ENCODE data around the gene SCAP. TPM values are rescaled to one million over a fixed set of nuclear protein-coding genes. Genes with fewer than 3 reads are reported as not detected.
A peak's percentile ranks its signal among the peaks of the same experiment; 100 is the strongest.
"Not testable (repeated sequence)": the region's sequence is repeated elsewhere in the genome, so short reads cannot be mapped to it uniquely, and the experiment has no call there.

The SCAP gene
- total and polyA plus RNA-seq, 2 experiments from 2014 or later = 35.5 to 141 TPM

DNA sequence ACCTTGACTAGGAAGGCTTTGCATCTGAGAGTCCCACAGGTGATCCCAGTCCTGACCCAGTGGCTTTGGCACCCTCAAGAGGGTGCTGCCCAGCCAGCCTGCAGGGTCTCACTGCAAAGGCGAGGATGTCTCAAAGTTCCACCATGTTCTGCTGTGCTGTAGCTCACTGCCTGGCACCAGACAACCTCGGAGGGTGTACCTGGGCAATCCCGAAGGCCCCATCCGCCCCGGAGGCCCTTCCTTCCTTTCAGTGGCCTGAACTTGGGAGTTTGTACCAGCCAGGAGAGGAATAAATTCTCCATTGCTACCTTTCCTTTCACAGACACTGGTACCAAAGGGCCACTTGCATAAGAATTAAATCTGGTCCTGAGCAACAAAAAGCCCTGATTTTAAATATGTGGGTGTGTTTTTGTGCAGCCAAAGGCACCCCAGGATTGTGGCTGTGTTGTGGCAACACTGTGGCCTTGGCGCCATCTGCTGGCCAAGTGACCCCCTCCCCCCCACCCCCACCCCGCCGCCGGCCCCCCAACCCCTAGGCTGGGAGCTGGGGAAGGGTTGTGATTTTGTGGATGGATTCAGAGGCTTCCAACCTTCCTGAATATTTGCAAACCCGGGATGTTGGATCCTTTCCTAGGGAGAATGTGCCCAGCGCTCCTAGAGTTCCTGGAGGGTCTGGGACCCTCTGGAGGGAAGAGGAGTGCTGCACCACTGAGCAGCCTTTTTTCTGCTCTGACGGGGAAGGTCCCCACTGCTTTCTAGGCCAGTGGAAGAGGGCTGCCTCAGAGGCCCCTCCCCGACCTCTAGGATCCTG, 104.6 kb downstream of the SCAP start:
- peak overlapping the region; percentile 33; the same call in 1 of the 2 replicates for H3K4me3 ChIP-seq
- 0 out of 3 replicates have a peak overlapping the region, but pooled peaks have one; percentile 16 for H3K4me3 Mint-ChIP-seq

DNA sequence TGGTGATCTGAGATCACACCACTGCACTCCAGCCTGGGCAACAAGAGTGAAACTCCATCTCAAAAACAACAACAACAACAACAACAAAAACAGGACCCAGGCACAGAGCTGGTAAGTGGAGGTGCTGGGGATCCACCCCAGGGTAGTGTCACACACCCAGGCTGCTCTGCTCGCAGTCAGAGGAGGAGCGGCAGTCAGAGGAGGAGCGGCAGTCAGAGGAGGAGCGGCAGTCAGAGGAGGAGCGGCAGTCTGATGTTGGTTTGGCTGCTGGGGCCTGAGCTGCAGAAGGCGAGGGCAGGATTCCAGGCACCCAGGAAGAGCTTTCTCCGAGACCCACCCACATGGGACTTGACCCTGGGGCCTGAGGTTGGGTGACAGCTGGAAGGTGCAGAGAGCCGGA, 105.7 kb downstream of the SCAP start:
- H3F3A ChIP-seq (replicated peaks; ENCODE audit: low read depth); H4K20me1 ChIP-seq (replicated peaks; ENCODE audit: insufficient read depth); H3K4me3 Mint-ChIP-seq; H3K27ac ChIP-seq (ENCODE audit: low read depth); H3K4me3 ChIP-seq; H3K4me2 ChIP-seq; H2AFZ ChIP-seq; H3K27ac Mint-ChIP-seq; H3K36me3 Mint-ChIP-seq (ENCODE audit: low read depth); H3K27me3 ChIP-seq (ENCODE audit: insufficient read depth); DNase-seq (ENCODE audit: low spot score); H3K4me1 Mint-ChIP-seq; ATAC-seq; H3K4me1 ChIP-seq (ENCODE audit: insufficient read depth); H3K79me2 ChIP-seq (replicated peaks; ENCODE audit: insufficient read depth); H3K36me3 ChIP-seq (ENCODE audit: insufficient read depth); H3K9me3 Mint-ChIP-seq; H3K9me2 ChIP-seq (ENCODE audit: insufficient read depth): not testable (repeated sequence)
- H3K27me3 Mint-ChIP-seq (ENCODE audit: insufficient read depth, low read depth, poor library complexity) = peaks cover 12% of the 10 kb centered on the region

More for the DNA sequence above, 104.6 kb downstream of the SCAP start:
- Histone ChIP-seq H3F3A (replicated peaks; ENCODE audit: low read depth) (no peaks in the 10 kb centered on the region), H3K27ac (ENCODE audit: low read depth) (no peak overlapping the region), H3K4me1 (ENCODE audit: insufficient read depth) (peaks cover 5% of the 10 kb centered on the region; the same call in 1 of the 2 replicates), H3K79me2 (replicated peaks; ENCODE audit: insufficient read depth) (no peaks in the 10 kb centered on the region), H2AFZ (peak overlapping the region; percentile 97), H4K20me1 (replicated peaks; ENCODE audit: insufficient read depth) (no peaks in the 10 kb centered on the region), H3K9me2 (ENCODE audit: insufficient read depth) (no peaks in the 10 kb centered on the region), H3K4me2 (peak overlapping the region; percentile 70), H3K27me3 (ENCODE audit: insufficient read depth) (no peaks in the 10 kb centered on the region), H3K36me3 (ENCODE audit: insufficient read depth) (no peaks in the 10 kb centered on the region)
- TF ChIP-seq ZNF331 (CRISPR knock-in tag; IDR thresholded peaks at IDR 0.05; ENCODE audit: low read depth) = no peak
- TF ChIP-seq, protein P1, sequence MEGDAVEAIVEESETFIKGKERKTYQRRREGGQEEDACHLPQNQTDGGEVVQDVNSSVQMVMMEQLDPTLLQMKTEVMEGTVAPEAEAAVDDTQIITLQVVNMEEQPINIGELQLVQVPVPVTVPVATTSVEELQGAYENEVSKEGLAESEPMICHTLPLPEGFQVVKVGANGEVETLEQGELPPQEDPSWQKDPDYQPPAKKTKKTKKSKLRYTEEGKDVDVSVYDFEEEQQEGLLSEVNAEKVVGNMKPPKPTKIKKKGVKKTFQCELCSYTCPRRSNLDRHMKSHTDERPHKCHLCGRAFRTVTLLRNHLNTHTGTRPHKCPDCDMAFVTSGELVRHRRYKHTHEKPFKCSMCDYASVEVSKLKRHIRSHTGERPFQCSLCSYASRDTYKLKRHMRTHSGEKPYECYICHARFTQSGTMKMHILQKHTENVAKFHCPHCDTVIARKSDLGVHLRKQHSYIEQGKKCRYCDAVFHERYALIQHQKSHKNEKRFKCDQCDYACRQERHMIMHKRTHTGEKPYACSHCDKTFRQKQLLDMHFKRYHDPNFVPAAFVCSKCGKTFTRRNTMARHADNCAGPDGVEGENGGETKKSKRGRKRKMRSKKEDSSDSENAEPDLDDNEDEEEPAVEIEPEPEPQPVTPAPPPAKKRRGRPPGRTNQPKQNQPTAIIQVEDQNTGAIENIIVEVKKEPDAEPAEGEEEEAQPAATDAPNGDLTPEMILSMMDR (conservative IDR thresholded peaks at IDR 0.05; ENCODE audit: low read depth in 2 of 2) = peak; percentile 8 to 68; a peak in 2 of 4 replicates
- Mint-ChIP-seq H3K27me3 (ENCODE audit: insufficient read depth, low read depth, poor library complexity) (peaks cover 12% of the 10 kb centered on the region), H3K27ac (no peak overlapping the region), H3K36me3 (ENCODE audit: low read depth) (no peaks in the 10 kb centered on the region), H3K9me3 (no peaks in the 10 kb centered on the region), H3K4me1 (peaks cover 6% of the 10 kb centered on the region)
- ATAC-seq (peak; percentile 88), DNase-seq (ENCODE audit: low spot score) (peak; percentile 72)

DNA sequence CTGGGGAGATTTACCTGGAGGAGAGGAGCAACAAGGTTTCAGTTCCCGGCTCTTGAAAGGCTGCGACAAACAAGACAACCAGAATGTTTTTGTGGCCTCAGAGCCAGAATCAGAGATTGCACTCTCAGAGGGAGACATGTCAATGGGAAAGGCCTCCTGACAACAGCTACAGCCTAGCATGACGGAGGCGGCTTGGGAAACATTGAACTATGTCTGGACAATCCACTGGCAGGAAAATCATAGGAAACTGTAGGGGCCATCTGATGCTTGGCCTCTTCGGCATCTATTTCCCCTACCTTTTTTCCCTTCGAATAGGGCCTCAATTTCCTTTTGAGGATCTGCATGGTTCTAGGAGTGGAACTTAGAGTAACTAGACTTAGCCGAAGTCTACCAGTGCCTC, 108.1 kb downstream of the SCAP start:
- H3K4me1 Mint-ChIP-seq = peaks cover 6% of the 10 kb centered on the region
- no peak overlapping the region for H3K4me3 ChIP-seq
- peak overlapping the region; percentile 66; the same call in 1 of the 2 replicates for H2AFZ ChIP-seq
- no peaks in the 10 kb centered on the region for H3F3A ChIP-seq (replicated peaks; ENCODE audit: low read depth)
- no peaks in the 10 kb centered on the region for H4K20me1 ChIP-seq (replicated peaks; ENCODE audit: insufficient read depth)
- no peak overlapping the region for H3K27ac Mint-ChIP-seq
- H3K4me3 Mint-ChIP-seq = no peak overlapping the region
- no peaks in the 10 kb centered on the region for H3K79me2 ChIP-seq (replicated peaks; ENCODE audit: insufficient read depth)
- H3K36me3 ChIP-seq (ENCODE audit: insufficient read depth) = no peaks in the 10 kb centered on the region
- no peaks in the 10 kb centered on the region for H3K9me2 ChIP-seq (ENCODE audit: insufficient read depth)
- H3K36me3 Mint-ChIP-seq (ENCODE audit: low read depth) = no peaks in the 10 kb centered on the region; the same call in 2 of the 3 replicates
- no peak for ATAC-seq
- peaks cover 5% of the 10 kb centered on the region; the same call in 1 of the 2 replicates for H3K4me1 ChIP-seq (ENCODE audit: insufficient read depth)
- no peak overlapping the region for H3K4me2 ChIP-seq
- DNase-seq (ENCODE audit: low spot score) = no peak
- peaks cover 12% of the 10 kb centered on the region for H3K27me3 Mint-ChIP-seq (ENCODE audit: insufficient read depth, low read depth, poor library complexity)
- H3K27ac ChIP-seq (ENCODE audit: low read depth) = no peak overlapping the region
- H3K9me3 Mint-ChIP-seq = 0 out of 3 replicates have a peak, but pooled peaks cover 2% of the 10 kb centered on the region
- H3K27me3 ChIP-seq (ENCODE audit: insufficient read depth) = no peaks in the 10 kb centered on the region
- TF ChIP-seq ZNF114 (CRISPR knock-in tag; IDR thresholded peaks at IDR 0.05) = no peak
- TF ChIP-seq, protein P2, sequence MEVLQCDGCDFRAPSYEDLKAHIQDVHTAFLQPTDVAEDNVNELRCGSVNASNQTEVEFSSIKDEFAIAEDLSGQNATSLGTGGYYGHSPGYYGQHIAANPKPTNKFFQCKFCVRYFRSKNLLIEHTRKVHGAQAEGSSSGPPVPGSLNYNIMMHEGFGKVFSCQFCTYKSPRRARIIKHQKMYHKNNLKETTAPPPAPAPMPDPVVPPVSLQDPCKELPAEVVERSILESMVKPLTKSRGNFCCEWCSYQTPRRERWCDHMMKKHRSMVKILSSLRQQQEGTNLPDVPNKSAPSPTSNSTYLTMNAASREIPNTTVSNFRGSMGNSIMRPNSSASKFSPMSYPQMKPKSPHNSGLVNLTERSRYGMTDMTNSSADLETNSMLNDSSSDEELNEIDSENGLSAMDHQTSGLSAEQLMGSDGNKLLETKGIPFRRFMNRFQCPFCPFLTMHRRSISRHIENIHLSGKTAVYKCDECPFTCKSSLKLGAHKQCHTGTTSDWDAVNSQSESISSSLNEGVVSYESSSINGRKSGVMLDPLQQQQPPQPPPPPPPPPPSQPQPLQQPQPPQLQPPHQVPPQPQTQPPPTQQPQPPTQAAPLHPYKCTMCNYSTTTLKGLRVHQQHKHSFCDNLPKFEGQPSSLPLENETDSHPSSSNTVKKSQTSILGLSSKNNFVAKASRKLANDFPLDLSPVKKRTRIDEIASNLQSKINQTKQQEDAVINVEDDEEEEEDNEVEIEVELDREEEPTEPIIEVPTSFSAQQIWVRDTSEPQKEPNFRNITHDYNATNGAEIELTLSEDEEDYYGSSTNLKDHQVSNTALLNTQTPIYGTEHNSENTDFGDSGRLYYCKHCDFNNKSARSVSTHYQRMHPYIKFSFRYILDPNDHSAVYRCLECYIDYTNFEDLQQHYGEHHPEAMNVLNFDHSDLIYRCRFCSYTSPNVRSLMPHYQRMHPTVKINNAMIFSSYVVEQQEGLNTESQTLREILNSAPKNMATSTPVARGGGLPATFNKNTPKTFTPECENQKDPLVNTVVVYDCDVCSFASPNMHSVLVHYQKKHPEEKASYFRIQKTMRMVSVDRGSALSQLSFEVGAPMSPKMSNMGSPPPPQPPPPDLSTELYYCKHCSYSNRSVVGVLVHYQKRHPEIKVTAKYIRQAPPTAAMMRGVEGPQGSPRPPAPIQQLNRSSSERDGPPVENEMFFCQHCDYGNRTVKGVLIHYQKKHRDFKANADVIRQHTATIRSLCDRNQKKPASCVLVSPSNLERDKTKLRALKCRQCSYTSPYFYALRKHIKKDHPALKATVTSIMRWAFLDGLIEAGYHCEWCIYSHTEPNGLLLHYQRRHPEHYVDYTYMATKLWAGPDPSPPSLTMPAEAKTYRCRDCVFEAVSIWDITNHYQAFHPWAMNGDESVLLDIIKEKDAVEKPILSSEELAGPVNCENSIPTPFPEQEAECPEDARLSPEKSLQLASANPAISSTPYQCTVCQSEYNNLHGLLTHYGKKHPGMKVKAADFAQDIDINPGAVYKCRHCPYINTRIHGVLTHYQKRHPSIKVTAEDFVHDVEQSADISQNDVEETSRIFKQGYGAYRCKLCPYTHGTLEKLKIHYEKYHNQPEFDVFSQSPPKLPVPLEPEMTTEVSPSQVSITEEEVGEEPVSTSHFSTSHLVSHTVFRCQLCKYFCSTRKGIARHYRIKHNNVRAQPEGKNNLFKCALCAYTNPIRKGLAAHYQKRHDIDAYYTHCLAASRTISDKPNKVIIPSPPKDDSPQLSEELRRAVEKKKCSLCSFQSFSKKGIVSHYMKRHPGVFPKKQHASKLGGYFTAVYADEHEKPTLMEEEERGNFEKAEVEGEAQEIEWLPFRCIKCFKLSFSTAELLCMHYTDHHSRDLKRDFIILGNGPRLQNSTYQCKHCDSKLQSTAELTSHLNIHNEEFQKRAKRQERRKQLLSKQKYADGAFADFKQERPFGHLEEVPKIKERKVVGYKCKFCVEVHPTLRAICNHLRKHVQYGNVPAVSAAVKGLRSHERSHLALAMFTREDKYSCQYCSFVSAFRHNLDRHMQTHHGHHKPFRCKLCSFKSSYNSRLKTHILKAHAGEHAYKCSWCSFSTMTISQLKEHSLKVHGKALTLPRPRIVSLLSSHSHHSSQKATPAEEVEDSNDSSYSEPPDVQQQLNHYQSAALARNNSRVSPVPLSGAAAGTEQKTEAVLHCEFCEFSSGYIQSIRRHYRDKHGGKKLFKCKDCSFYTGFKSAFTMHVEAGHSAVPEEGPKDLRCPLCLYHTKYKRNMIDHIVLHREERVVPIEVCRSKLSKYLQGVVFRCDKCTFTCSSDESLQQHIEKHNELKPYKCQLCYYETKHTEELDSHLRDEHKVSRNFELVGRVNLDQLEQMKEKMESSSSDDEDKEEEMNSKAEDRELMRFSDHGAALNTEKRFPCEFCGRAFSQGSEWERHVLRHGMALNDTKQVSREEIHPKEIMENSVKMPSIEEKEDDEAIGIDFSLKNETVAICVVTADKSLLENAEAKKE (CRISPR knock-in tag; IDR thresholded peaks at IDR 0.05) = no peak
